H1 (cell line): Measurements from ENCODE around the gene LRRC55. TPM values are rescaled to one million over a fixed set of nuclear protein-coding genes. Genes with fewer than 3 reads are reported as not detected.
A peak's percentile ranks its signal among the peaks of the same experiment; 100 is the strongest.

Source experiments
- CTCF ChIA-PET: fragments of 300-600 bp; sonication (Branson Sonifier 250); formaldehyde crosslinking; loops from one replicate; lab custom pipeline; 2021; ENCODE audit not compliant: partially characterized antibody; lab: Charles Lee
- POLR2A ChIA-PET: fragments of 300-600 bp; sonication (Branson Sonifier 250); formaldehyde crosslinking; loops from one replicate; lab custom pipeline; 2021; ENCODE audit warnings: inconsistent platforms; ENCODE audit not compliant: partially characterized antibody; lab: Charles Lee
- DNase-seq, 2 experiments: peaks; one replicate each; pipeline versions ENCODE4 v3.0.0 to v3.0.0-alpha.2; 2010 to 2022; ENCODE audit warnings: low spot score in 2 of 2, low read depth in 1 of 2, mixed read lengths in 1 of 2
- FAIRE-seq: peaks from 2 replicates; lab custom pipeline; 2011; peaks lifted over from hg19 to GRCh38; lab: Jason Lieb, UNC
- H2AFZ ChIP-seq: 2 replicates; pipeline ENCODE4 v1.8.1; 2012; ENCODE audit warnings: low read length, inconsistent platforms
- H2AK5ac ChIP-seq: 2 replicates; pipeline ENCODE4 v1.6.1; 2013; ENCODE audit warnings: low read depth, low read length
- H2BK120ac ChIP-seq: replicated peaks from 2 replicates; pipeline ENCODE3; 2013; ENCODE audit warnings: low read depth, low read length, inconsistent platforms
- H2BK12ac ChIP-seq: 2 replicates; pipeline ENCODE4 v1.6.1; 2013; ENCODE audit warnings: low read depth, low read length
- H2BK15ac ChIP-seq: 2 replicates; pipeline ENCODE4 v1.6.1; 2013; ENCODE audit warnings: low read length
- H2BK20ac ChIP-seq: 2 replicates; pipeline ENCODE4 v1.6.1; 2013; ENCODE audit warnings: low read length
- H2BK5ac ChIP-seq: 2 replicates; pipeline ENCODE4 v1.6.1; 2013; ENCODE audit warnings: low read depth, low read length
- H3K14ac ChIP-seq: 2 replicates; pipeline ENCODE4 v1.6.1; 2013; ENCODE audit warnings: inconsistent platforms; ENCODE audit not compliant: insufficient read length
- H3K18ac ChIP-seq: 2 replicates; pipeline ENCODE4 v1.6.1; 2013; ENCODE audit warnings: low read length; ENCODE audit errors: extremely low read depth
- H3K23ac ChIP-seq: 2 replicates; pipeline ENCODE4 v1.6.1; 2013; ENCODE audit warnings: inconsistent platforms; ENCODE audit not compliant: insufficient read length
- H3K23me2 ChIP-seq: 2 replicates; pipeline ENCODE4 v1.6.1; 2013; ENCODE audit warnings: low read depth, low read length
- H3K27ac ChIP-seq: 2 replicates; pipeline ENCODE4 v1.6.1; 2011; ENCODE audit warnings: low read depth, low read length, inconsistent platforms
- H3K27me3 ChIP-seq, 4 experiments: replicated peaks in 1 of 4; 1 replicate in 1 of 4; 2 replicates in 3 of 4; pipeline versions ENCODE4 v1.6.1 to v1.8.1; 2011 to 2013; ENCODE audit warnings: low read length in 3 of 4, mild to moderate bottlenecking in 3 of 4, inconsistent platforms in 2 of 4, mixed read lengths in 2 of 4, moderate library complexity in 1 of 4; ENCODE audit not compliant: control insufficient read depth in 3 of 4, insufficient read depth in 3 of 4; ENCODE audit errors: extremely low read depth in 1 of 4
- H3K36me3 ChIP-seq, 4 experiments: 2 replicates each; pipeline versions ENCODE4 v1.6.1 to v1.8.1; 2011 to 2013; ENCODE audit warnings: mild to moderate bottlenecking in 4 of 4, low read length in 3 of 4, moderate library complexity in 2 of 4, control low read depth in 1 of 4, inconsistent platforms in 1 of 4; ENCODE audit not compliant: insufficient read depth in 4 of 4, control insufficient read depth in 2 of 4
- H3K4ac ChIP-seq: replicated peaks from 2 replicates; pipeline ENCODE3; 2013; ENCODE audit warnings: low read length, low read depth, mixed read lengths, inconsistent platforms; ENCODE audit not compliant: insufficient read length
- H3K4me1 ChIP-seq, 4 experiments: replicated peaks in 1 of 4; 1 replicate in 1 of 4; 2 replicates in 3 of 4; pipeline versions ENCODE4 v1.6.1 to v1.8.1; 2011 to 2013; ENCODE audit warnings: low read length in 3 of 4, inconsistent platforms in 2 of 4, mixed read lengths in 1 of 4; ENCODE audit not compliant: insufficient read depth in 4 of 4, control insufficient read depth in 3 of 4
- H3K4me2 ChIP-seq, 2 experiments: 2 replicates each; pipeline versions ENCODE4 v1.6.1 to v1.8.1; 2011 to 2013; ENCODE audit warnings: low read depth in 2 of 2, low read length in 2 of 2, control low read depth in 1 of 2, inconsistent platforms in 1 of 2, mild to moderate bottlenecking in 1 of 2; ENCODE audit not compliant: insufficient read depth in 1 of 2
- H3K4me3 ChIP-seq, 4 experiments: fragments of 200-600, 300-600 bp in 1 of 4; sonication (generic), shearing (Covaris generic), sonication (Bioruptor Twin) in 1 of 4; 2 replicates each; pipeline versions ENCODE4 v1.5.1 to v1.8.1; 2011 to 2016; ENCODE audit warnings: low read length in 4 of 4, low read depth in 3 of 4, control low read depth in 2 of 4, inconsistent platforms in 2 of 4, mild to moderate bottlenecking in 2 of 4, mixed read lengths in 1 of 4, moderate library complexity in 1 of 4; ENCODE audit not compliant: insufficient read depth in 2 of 4; ENCODE audit errors: extremely low read depth in 1 of 4
- H3K56ac ChIP-seq: replicated peaks from 2 replicates; pipeline ENCODE3; 2013; ENCODE audit warnings: low read depth, mild to moderate bottlenecking, mixed read lengths, low read length, inconsistent platforms; ENCODE audit not compliant: insufficient read length
- H3K79me1 ChIP-seq: 2 replicates; pipeline ENCODE4 v1.6.1; 2013; ENCODE audit warnings: low read depth, low read length, control low read depth
- H3K79me2 ChIP-seq, 2 experiments: 2 replicates each; pipeline versions ENCODE4 v1.6.1 to v1.8.1; 2012 to 2013; ENCODE audit warnings: low read length in 2 of 2, mild to moderate bottlenecking in 2 of 2, inconsistent platforms in 1 of 2; ENCODE audit not compliant: insufficient read depth in 2 of 2, control insufficient read depth in 1 of 2
- H3K9ac ChIP-seq, 4 experiments: replicated peaks in 1 of 4; 1 replicate in 1 of 4; 2 replicates in 3 of 4; pipeline versions ENCODE4 v1.6.1 to v1.8.1; 2011 to 2013; ENCODE audit warnings: low read depth in 3 of 4, low read length in 3 of 4, control low read depth in 2 of 4, mild to moderate bottlenecking in 2 of 4, moderate library complexity in 2 of 4, inconsistent platforms in 1 of 4; ENCODE audit errors: extremely low read depth in 1 of 4
- H3K9me3 ChIP-seq, 2 experiments: 2 replicates each; pipeline versions ENCODE4 v1.6.1 to v1.8.1; 2012 to 2013; ENCODE audit warnings: mild to moderate bottlenecking in 2 of 2, moderate library complexity in 2 of 2, control low read depth in 1 of 2, inconsistent platforms in 1 of 2, low read depth in 1 of 2, low read length in 1 of 2, mixed read lengths in 1 of 2; ENCODE audit not compliant: insufficient read depth in 2 of 2
- H4K20me1 ChIP-seq, 2 experiments: replicated peaks in 1 of 2; 2 replicates each; pipeline versions ENCODE3 to v1.8.1; 2011 to 2013; ENCODE audit warnings: inconsistent platforms in 2 of 2, low read length in 2 of 2, mild to moderate bottlenecking in 1 of 2; ENCODE audit not compliant: insufficient read depth in 2 of 2, control insufficient read depth in 1 of 2
- H4K5ac ChIP-seq: 2 replicates; pipeline ENCODE4 v1.6.1; 2013; ENCODE audit warnings: low read length, low read depth, mixed read lengths, inconsistent platforms; ENCODE audit not compliant: insufficient read length
- H4K8ac ChIP-seq: 2 replicates; pipeline ENCODE4 v1.8.0; 2013; ENCODE audit warnings: mild to moderate bottlenecking, moderate library complexity, low read length, inconsistent platforms; ENCODE audit not compliant: insufficient read depth; ENCODE audit errors: extremely low read depth
- H4K91ac ChIP-seq: replicated peaks from 2 replicates; pipeline ENCODE3; 2013; ENCODE audit warnings: low read length, mixed read lengths, inconsistent platforms; ENCODE audit not compliant: insufficient read length
- ATF2 ChIP-seq: IDR thresholded peaks from 2 replicates; pipeline ENCODE4 v1.6.1; 2012; ENCODE audit warnings: low read length, inconsistent platforms
- TAF7 ChIP-seq: optimal IDR thresholded peaks from 2 replicates; pipeline ENCODE3; 2011; ENCODE audit warnings: low read depth, mild to moderate bottlenecking, inconsistent platforms, low read length, moderate library complexity, borderline replicate concordance
- WGBS, 2 experiments: shearing (Covaris generic) in 1 of 2; methylation state at CpG; one replicate each; pipeline versions ENCODE4 v1.1.6 to v1.1.7; 2013 to 2015; ENCODE audit warnings: low lambda C conversion rate in 2 of 2, mixed read lengths in 2 of 2, inconsistent platforms in 1 of 2, low coverage in 1 of 2, missing lambda C conversion rate in 1 of 2; ENCODE audit not compliant: insufficient replicate concordance in 2 of 2, insufficient coverage in 1 of 2, insufficient read length in 1 of 2; ENCODE audit errors: extremely low coverage in 1 of 2, missing lambda C conversion rate in 1 of 2; 5-methylcytosine and 5-hydroxymethylcytosine counted together
- polyA plus RNA-seq, 7 experiments: library from polyadenylated mRNA; depleted of rRNA in 3 of 7; stranded (reverse) in 5 of 7; unstranded in 2 of 7; fragments of >200 nt in 5 of 7; fragments of 200-250 nt in 2 of 7; gene quantifications; 1 replicate in 5 of 7; 2 replicates in 1 of 7; 4 replicates in 1 of 7; pipeline versions ENCODE4 v1.2.1 to v1.2.3, GENCODE V29; 2011 to 2013; ENCODE audit warnings: missing spikeins in 2 of 7, mixed read lengths in 2 of 7
- total RNA-seq: library from RNA; stranded (reverse); fragmentation: NEBNext Ultra II Directional; extraction: Animal tissue kit (Norgen Biotek cat#: 25700); gene quantifications from 2 replicates; pipeline ENCODE4 v1.2.1, GENCODE V29; 2021
- TF ChIP-seq, protein P1 (sequence below): IDR thresholded peaks from 2 replicates; pipeline ENCODE4 v1.6.1; 2012; ENCODE audit warnings: inconsistent platforms

Gene LRRC55
- total and polyA plus RNA-seq, 2 of the 8 experiments (the other 6 are each of a cell fraction or from before 2014, with no cell fraction given) = 0.62 to 1.1 TPM

- Histone ChIP-seq H4K5ac (no peak overlapping the region), H3K79me1 (no peaks in the 10 kb centered on the region), H3K79me2 (no peaks in the 10 kb centered on the region), H3K9me3 (no peaks in the 10 kb centered on the region), H3K36me3 (no peaks in the 10 kb centered on the region), H2BK12ac (no peak overlapping the region), H3K27me3 (no peaks in the 10 kb centered on the region; a peak in 3 of 7 replicates), H3K23me2 (peaks cover 2% of the 10 kb centered on the region; the same call in 1 of the 2 replicates), H3K56ac (no peak overlapping the region)
- DNase-seq = no peak
- ChIA-PET POLR2A (interaction anchor here (0.6 kb wide), 1 partner anchor 42 kb away, joined by 3 read pairs; no protein-coding TSS in a partner anchor), CTCF (interaction anchor here (0.6 to 33.7 kb wide), 6 partner anchors 12 to 481 kb away, joined by 3 to 942 read pairs (median 4); no protein-coding TSS in a partner anchor)
- WGBS, 2 experiments = 91% methylated on average over 5 of the region's 5 CpGs; no CpG with 5 or more reads in 1 of the 2 experiments
- TF ChIP-seq, protein P1, sequence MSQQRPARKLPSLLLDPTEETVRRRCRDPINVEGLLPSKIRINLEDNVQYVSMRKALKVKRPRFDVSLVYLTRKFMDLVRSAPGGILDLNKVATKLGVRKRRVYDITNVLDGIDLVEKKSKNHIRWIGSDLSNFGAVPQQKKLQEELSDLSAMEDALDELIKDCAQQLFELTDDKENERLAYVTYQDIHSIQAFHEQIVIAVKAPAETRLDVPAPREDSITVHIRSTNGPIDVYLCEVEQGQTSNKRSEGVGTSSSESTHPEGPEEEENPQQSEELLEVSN = no peak
- no peak for TF ChIP-seq ATF2
- no peak for TF ChIP-seq TAF7
- TF ChIP-seq, all 59 proteins: peak for 0
- Histone ChIP-seq H3K9ac (no peak overlapping the region), H2BK5ac (no peak overlapping the region; the same call in 1 of the 2 replicates), H2BK20ac (no peak overlapping the region), H3K4me1 (peaks cover 0 to 6% (median 1%) of the 10 kb centered on the region in 4 experiments; a peak in 4 of 7 replicates), H4K91ac (no peak overlapping the region), H3K23ac (no peak overlapping the region), H2BK15ac (no peak overlapping the region), H3K18ac (no peak overlapping the region), H3K14ac (no peak overlapping the region), H3K4ac (no peak overlapping the region), H3K27ac (no peak overlapping the region), H2BK120ac (no peak overlapping the region), H2AFZ (no peak overlapping the region), H4K8ac (0 out of 2 replicates have a peak overlapping the region, but pooled peaks have one; percentile 4), H3K4me2 (no peak overlapping the region), H3K4me3 (no peak overlapping the region), H4K20me1 (no peaks in the 10 kb centered on the region), H2AK5ac (no peak overlapping the region)
- no peak for FAIRE-seq
Observed at GRCh38 chr11:57233702-57234101, 51.9 kb downstream of the LRRC55 start.
